GM12892 (cell line): ENCODE results near the gene INPP5A.

Source experiments
- DNase-seq: peaks from one replicate; pipeline ENCODE4 v3.0.0; 2011; ENCODE audit not compliant: insufficient read length
- FAIRE-seq: peaks from 2 replicates; lab custom pipeline; 2011; peaks lifted over from hg19 to GRCh38; lab: Jason Lieb, UNC
- POLR2A ChIP-seq: IDR thresholded peaks from 2 replicates; pipeline ENCODE4 v1.6.1; 2011; ENCODE audit warnings: low read depth, low read length, control low read depth
- POLR2AphosphoS5 ChIP-seq: IDR thresholded peaks from 2 replicates; pipeline ENCODE4 v1.6.1; 2011; ENCODE audit warnings: low read depth, low read length, control low read depth
- TAF1 ChIP-seq: IDR thresholded peaks from 2 replicates; pipeline ENCODE4 v1.6.1; 2011; ENCODE audit warnings: low read depth, mild to moderate bottlenecking, control low read depth, low read length, borderline replicate concordance

The INPP5A gene

GRCh38 chr10:132743925-132744490 is 206.4 kb downstream of the INPP5A start:
- FAIRE-seq (no peak), DNase-seq (no peak)
- TF ChIP-seq POLR2A (no peak), POLR2AphosphoS5 (no peak), TAF1 (no peak)

GRCh38 chr10:132744839-132745238 is 207.3 kb downstream of the INPP5A start:
- FAIRE-seq (no peak), DNase-seq (no peak)
- TF ChIP-seq TAF1 (no peak), POLR2A (no peak), POLR2AphosphoS5 (no peak)

GRCh38 chr10:132745511-132745910 is 207.9 kb downstream of the INPP5A start:
- DNase-seq (no peak), FAIRE-seq (no peak)
- TF ChIP-seq TAF1 (no peak), POLR2AphosphoS5 (no peak), POLR2A (no peak)

DNA sequence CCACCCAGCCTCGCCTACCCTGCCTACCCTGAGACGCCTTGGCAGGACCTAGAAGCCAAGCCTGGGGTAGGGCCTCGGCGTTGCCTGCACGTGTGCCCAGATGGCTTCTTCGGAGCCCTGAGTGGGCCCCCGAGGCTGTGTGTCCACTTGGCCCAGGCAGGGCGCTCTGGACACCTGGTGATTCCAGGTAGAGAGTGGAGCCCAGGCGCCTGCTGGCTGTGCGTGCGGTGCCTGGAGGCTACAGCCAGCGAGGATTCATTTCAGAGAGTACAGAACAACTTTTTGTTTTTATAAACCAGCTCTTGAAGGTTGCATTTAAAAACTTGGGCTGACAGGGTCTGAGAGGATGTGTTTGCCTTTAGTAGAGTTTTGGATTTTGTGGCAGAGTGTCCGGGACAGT is 208.4 kb downstream of the INPP5A start:
- no peak for TF ChIP-seq POLR2A
- TF ChIP-seq TAF1: no peak
- no peak for TF ChIP-seq POLR2AphosphoS5
- FAIRE-seq (no peak), DNase-seq (no peak)

DNA sequence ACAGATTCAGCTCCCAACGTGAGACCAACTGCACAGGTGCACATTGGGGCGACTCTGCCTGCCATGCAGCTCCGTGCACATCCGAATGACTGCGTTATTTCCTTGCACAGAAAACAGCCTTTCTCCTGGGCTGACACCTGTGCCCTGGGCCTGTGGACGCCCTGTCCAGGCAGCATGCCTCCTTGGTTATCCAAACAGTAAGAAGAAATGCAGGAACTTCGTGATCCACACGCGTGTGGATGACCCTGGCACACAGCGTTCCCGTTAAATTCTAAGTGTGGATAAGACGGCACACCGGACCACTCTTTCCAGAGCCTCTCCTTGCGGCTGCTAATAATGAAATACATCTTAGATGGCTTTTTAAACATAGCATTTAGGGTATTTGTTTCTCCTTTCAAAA is 208.8 kb downstream of the INPP5A start:
- DNase-seq: no peak
- no peak for TF ChIP-seq POLR2AphosphoS5
- no peak for TF ChIP-seq TAF1
- TF ChIP-seq POLR2A: no peak
- FAIRE-seq: no peak

DNA sequence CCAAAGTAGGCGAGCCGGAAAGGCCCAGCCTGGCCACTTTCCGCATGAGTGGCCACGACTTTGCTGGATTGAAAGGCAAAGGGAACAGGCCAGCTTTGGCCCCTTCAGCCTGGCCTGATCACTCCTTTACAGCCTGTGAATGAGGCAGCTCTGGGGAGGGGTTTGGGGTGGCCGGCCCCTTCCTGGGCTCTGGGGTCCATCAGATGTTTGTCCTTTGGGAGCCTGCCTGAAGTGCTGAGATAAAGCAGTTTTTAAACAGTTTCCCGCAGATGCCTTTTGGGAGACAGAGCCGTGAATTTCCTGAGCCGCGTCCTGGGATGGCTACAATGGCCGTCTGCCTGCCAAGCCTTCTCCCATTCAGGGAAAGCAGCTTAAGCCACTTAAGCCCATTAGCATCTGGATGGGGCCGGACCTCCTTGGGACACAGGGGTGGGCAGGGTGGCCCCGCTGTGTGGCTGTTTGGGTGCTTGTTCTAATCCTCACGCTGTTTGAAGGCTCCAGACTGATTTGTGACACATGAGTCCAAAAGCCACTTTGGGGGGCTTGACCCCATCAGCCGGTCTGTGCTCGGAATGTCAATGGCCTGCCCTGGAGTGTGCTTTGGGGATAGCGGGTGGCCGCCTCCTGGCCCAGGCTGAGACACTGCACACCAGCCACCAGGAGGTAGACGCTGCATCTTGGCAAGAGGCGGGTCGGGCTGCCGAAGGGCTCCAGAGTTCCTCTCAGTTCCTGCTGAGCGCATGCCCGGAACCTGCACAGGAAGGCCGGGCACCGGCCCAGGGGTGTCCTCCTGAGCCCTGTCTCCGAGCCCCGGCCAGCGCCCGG is 209.4 kb downstream of the INPP5A start:
- DNase-seq (no peak), FAIRE-seq (no peak)
- TF ChIP-seq POLR2A (no peak), POLR2AphosphoS5 (no peak)

DNA sequence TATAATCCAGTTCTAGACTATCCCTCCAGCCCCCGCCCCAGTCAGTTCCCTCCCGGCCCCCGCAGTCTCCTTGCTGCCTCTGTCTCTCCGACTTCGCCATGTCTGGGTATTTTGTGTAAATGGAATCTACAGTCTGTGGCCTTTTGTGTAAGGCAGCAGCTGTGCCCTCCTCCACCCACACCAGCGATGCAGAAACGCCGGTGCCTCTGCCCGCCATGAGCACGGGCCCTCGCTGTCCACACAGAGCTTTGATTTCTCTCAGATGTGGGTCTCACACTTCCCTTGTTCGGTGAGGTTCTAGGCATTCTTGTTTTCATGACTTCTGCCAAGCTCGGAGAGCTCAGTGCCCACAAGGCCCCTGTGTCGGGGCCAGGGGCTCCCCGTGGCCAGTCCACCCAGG is 210.5 kb downstream of the INPP5A start:
- FAIRE-seq (no peak), DNase-seq (no peak)
- TF ChIP-seq POLR2A: no peak
- no peak for TF ChIP-seq POLR2AphosphoS5
- TF ChIP-seq TAF1: no peak

- FAIRE-seq (no peak), DNase-seq (no peak)
- TF ChIP-seq TAF1 (no peak), POLR2A (no peak), POLR2AphosphoS5 (no peak)
Measured at GRCh38 chr10:132748545-132749370, 211.2 kb downstream of the INPP5A start.

DNA sequence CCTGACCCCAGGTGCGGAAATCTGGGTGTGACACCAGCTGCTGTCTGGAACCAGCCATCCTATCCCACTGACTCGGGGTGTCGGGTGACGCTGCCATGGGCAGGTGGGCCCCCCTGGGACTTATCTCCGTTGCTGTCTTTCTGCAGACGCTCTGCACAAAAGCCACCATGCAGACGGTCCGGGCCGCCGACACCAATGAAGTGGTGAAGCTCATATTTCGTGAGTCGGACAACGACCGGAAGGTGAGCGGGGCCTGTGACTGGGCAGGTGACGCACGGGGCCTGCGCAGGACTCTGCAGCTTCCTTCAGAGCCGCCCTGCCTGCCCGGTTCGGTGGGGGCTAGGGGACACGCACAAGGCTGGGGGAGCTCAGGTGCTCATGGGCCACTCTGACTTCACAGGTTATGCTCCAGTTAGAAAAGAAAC is 211.8 kb downstream of the INPP5A start:
- no peak for FAIRE-seq

DNA sequence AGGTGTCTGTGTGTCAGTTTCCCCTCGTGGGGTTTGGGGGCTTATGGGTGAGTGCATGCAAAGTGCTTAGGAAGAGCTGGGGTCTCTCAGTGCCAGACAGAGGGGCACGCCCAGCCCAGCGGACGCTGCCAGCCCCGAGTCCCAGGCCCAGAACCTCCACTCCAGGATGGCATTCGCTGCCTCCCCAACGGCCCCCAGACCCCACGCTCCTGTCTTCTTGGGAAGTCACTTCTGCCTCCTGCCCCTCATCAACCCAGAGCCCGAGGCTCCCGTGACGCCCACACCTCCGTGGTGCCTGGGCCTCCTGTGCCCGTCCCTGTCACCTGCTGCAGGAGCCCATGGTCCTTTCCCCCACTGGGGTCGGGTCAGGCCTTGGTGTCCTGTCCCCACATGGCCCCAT is 213.3 kb downstream of the INPP5A start:
- FAIRE-seq (no peak), DNase-seq (no peak)
- TF ChIP-seq TAF1 (no peak), POLR2AphosphoS5 (no peak), POLR2A (no peak)

More for the DNA sequence above, 211.8 kb downstream of the INPP5A start:
- DNase-seq: no peak
- TF ChIP-seq POLR2A (no peak), TAF1 (no peak), POLR2AphosphoS5 (no peak)

- DNase-seq (no peak), FAIRE-seq (no peak)
- no peak for TF ChIP-seq POLR2AphosphoS5
Measured at GRCh38 chr10:132752378-132752777, 214.8 kb downstream of the INPP5A start.
